PC-3 (cell line): ENCODE measurements around the gene GP5. TPM values are rescaled to one million over a fixed set of nuclear protein-coding genes. Genes with fewer than 3 reads are reported as not detected.

ENCODE experiments used
- ATAC-seq: fragments of 200-7000 bp; cut with Tn5 transposase; 2 replicates; pipeline ENCODE4 v1.9.1; 2020; ENCODE audit warnings: mild to moderate bottlenecking, moderate library complexity
- BruUV-seq: library from RNA; stranded (reverse); fragments of 400-500 nt; replicated peaks from 2 replicates; lab custom pipeline; 2021; lab: Mats Ljungman, UMichigan
- CTCF ChIA-PET: fragments of 300-600 bp; sonication (Branson Sonifier 250); formaldehyde crosslinking; loops from one replicate; lab custom pipeline; 2022; ENCODE audit warnings: antibody characterized with exemption; lab: Charles Lee
- POLR2A ChIA-PET: fragments of 300-600 bp; sonication (Branson Sonifier 250); formaldehyde crosslinking; loops from one replicate; lab custom pipeline; 2022; ENCODE audit warnings: antibody characterized with exemption; ENCODE audit not compliant: unreplicated experiment; lab: Charles Lee
- DNase-seq: peaks from one replicate; pipeline ENCODE4 v3.0.0-alpha.2; 2015
- H2AFZ ChIP-seq: fragments of 300-600 bp; sonication (generic); 2 replicates; pipeline ENCODE4 v1.6.0; 2016; ENCODE audit warnings: antibody characterized with exemption, low read length
- H3F3A ChIP-seq: fragments of 300-600 bp; sonication (generic); one replicate; pipeline ENCODE4 v1.6.0; 2017; ENCODE audit warnings: antibody characterized with exemption, low read length, control low read depth, mild to moderate bottlenecking; ENCODE audit not compliant: unreplicated experiment
- H3K27ac ChIP-seq: fragments of 300-600 bp; sonication (generic); 2 replicates; pipeline ENCODE4 v1.5.1; 2016; ENCODE audit warnings: mild to moderate bottlenecking, low read length
- H3K27me3 ChIP-seq: fragments of 300-600 bp; sonication (generic); 2 replicates; pipeline ENCODE4 v1.6.1; 2016; ENCODE audit warnings: low read length, mixed read lengths
- H3K36me3 ChIP-seq: fragments of 300-600 bp; sonication (generic); 2 replicates; pipeline ENCODE4 v1.6.1; 2016; ENCODE audit warnings: low read depth, mixed run types, low read length, mixed read lengths
- H3K4me1 ChIP-seq: fragments of 300-600 bp; sonication (generic); 2 replicates; pipeline ENCODE4 v1.5.1; 2016; ENCODE audit warnings: low read length; ENCODE audit not compliant: insufficient read depth
- H3K4me2 ChIP-seq: fragments of 300-600 bp; sonication (generic); 2 replicates; pipeline ENCODE4 v1.6.0; 2016; ENCODE audit warnings: low read length
- H3K4me3 ChIP-seq: fragments of 300-600 bp; sonication (generic); 2 replicates; pipeline ENCODE4 v1.5.1; 2016; ENCODE audit warnings: mild to moderate bottlenecking, low read length, mixed read lengths
- H3K79me2 ChIP-seq: fragments of 300-600 bp; sonication (generic); 2 replicates; pipeline ENCODE4 v1.6.1; 2017; ENCODE audit warnings: low read length, mixed read lengths
- H3K9ac ChIP-seq: fragments of 300-600 bp; sonication (generic); 2 replicates; pipeline ENCODE4 v1.6.0; 2016; ENCODE audit warnings: mild to moderate bottlenecking, low read length
- H3K9me2 ChIP-seq: fragments of 300-600 bp; sonication (generic); replicated peaks from 2 replicates; pipeline ENCODE4 v1.6.1; 2016; ENCODE audit warnings: mixed run types, low read length, mixed read lengths
- H3K9me3 ChIP-seq: fragments of 300-600 bp; sonication (generic); 2 replicates; pipeline ENCODE4 v1.6.1; 2016; ENCODE audit warnings: low read length, mixed read lengths
- H4K20me1 ChIP-seq: fragments of 300-600 bp; sonication (generic); 2 replicates; pipeline ENCODE4 v1.6.1; 2016; ENCODE audit warnings: low read length, mixed read lengths
- EZH2 ChIP-seq: fragments of 300-600 bp; sonication (generic); IDR thresholded peaks from one replicate; pipeline ENCODE4 v1.6.1; 2017; ENCODE audit warnings: antibody characterized with exemption, mild to moderate bottlenecking, low read length; ENCODE audit not compliant: unreplicated experiment
- EZH2phosphoT487 ChIP-seq: fragments of 300-600 bp; sonication (generic); IDR thresholded peaks from 2 replicates; pipeline ENCODE4 v1.6.1; 2018; ENCODE audit warnings: mild to moderate bottlenecking, antibody characterized with exemption, low read length, borderline replicate concordance
- intact Hi-C: fragments of 100-400 bp; cut with micrococcal nuclease; formaldehyde crosslinking; loops from 2 replicates; pipeline ENCODE4 v1.9.0; 2023
- total RNA-seq: library from RNA; depleted of rRNA; stranded (reverse); fragments of >200 nt; gene quantifications from 2 replicates; pipeline ENCODE4 v1.2.3, GENCODE V29; 2014
- TF ChIP-seq, protein P1 (sequence below): fragments of 300-600 bp; sonication (generic); conservative IDR thresholded peaks from 2 replicates; pipeline ENCODE4 v1.5.1; 2017; ENCODE audit warnings: antibody characterized with exemption, low read depth, mild to moderate bottlenecking, low read length

GP5 gene
- total RNA-seq, 1 experiment from 2014 or later = not detected

DNA sequence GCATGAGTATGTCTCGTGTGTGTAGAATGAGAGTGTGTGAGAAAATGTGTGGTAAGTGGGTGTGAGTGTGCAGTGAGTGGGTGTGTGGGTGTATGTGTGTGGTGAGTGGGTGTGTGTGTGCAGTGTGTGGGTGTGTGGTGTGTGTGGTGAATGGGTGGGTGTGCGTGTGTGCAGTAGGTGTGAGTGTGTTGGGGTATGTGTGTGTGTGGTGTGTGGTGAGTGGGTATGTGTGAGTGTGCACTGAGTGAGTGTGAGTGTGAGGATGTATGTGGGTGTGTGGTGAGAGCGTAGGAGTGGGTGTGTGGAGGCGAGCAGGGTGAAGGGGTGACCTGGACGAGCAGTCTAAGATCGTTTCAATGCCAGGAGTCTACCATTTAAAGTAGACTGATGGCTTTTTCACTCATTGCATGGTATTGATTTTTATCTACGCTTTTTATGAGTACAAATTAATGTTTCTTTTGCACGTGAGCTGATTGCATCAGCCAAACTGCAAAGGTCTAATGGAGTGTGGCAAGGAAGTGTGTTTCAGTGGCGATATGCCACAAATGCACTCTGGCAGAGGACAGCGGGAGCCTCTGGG lies 46.3 kb downstream of the GP5 start:
- no TSS peak for BruUV-seq
- no peaks in the 10 kb centered on the region for H3K9me2 ChIP-seq
- no peaks in the 10 kb centered on the region for H4K20me1 ChIP-seq
- ChIA-PET POLR2A (no interaction called here), CTCF (no interaction called here)
- no peaks in the 10 kb centered on the region for H3K4me1 ChIP-seq
- H3K4me3 ChIP-seq = no peak overlapping the region
- intact Hi-C loops = no loop called here
- TF ChIP-seq, protein P1, sequence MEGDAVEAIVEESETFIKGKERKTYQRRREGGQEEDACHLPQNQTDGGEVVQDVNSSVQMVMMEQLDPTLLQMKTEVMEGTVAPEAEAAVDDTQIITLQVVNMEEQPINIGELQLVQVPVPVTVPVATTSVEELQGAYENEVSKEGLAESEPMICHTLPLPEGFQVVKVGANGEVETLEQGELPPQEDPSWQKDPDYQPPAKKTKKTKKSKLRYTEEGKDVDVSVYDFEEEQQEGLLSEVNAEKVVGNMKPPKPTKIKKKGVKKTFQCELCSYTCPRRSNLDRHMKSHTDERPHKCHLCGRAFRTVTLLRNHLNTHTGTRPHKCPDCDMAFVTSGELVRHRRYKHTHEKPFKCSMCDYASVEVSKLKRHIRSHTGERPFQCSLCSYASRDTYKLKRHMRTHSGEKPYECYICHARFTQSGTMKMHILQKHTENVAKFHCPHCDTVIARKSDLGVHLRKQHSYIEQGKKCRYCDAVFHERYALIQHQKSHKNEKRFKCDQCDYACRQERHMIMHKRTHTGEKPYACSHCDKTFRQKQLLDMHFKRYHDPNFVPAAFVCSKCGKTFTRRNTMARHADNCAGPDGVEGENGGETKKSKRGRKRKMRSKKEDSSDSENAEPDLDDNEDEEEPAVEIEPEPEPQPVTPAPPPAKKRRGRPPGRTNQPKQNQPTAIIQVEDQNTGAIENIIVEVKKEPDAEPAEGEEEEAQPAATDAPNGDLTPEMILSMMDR = no peak
- no peak for TF ChIP-seq EZH2phosphoT487
- no peak for TF ChIP-seq EZH2
- H3K27me3 ChIP-seq = peaks cover 7% of the 10 kb centered on the region; the same call in 1 of the 2 replicates
- no peak overlapping the region for H3K9ac ChIP-seq
- no peaks in the 10 kb centered on the region for H3K79me2 ChIP-seq
- ATAC-seq (no peak), DNase-seq (no peak)
- no peak overlapping the region for H3K27ac ChIP-seq
- H3K36me3 ChIP-seq = no peaks in the 10 kb centered on the region
- no peaks in the 10 kb centered on the region for H3K9me3 ChIP-seq
- H3K4me2 ChIP-seq = no peak overlapping the region
- H3F3A ChIP-seq = no peaks in the 10 kb centered on the region
- no peak overlapping the region for H2AFZ ChIP-seq

DNA sequence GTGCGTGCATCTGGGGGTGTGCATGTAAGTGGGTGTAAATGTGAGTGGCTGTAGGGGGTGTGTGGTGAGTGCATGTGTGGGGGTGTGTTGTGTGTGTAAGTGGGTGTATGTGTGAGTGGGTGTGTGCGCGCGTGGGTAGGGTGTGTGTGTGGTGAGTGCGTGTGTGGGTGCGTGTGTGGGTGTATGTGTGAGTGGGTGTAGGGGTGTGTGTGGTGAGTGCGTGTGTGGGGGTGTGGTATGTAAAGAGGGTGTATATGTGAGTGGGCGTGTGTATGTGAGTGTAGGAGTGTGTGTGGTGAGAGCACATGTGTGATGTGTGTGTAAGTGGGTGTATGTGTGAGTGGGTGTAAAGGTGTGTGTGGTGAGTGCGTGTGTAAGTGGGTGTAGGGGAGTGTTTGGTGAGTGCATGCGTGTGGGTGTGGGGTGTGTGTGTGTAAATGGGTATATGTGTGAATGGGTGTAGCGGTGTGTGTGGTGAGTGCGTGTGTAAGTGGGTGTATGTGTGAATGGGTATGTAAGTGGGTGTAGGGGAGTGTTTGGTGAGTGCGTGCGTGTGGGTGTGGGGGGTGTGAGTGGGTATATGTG lies 47.0 kb downstream of the GP5 start:
- CTCF ChIA-PET = no interaction called here

More for the DNA sequence above, 47.0 kb downstream of the GP5 start:
- Histone ChIP-seq H4K20me1 (no peaks in the 10 kb centered on the region), H3K4me3 (no peak overlapping the region), H3K27me3 (peaks cover 7% of the 10 kb centered on the region; the same call in 1 of the 2 replicates), H3K79me2 (no peaks in the 10 kb centered on the region), H3K27ac (no peak overlapping the region), H3K9ac (no peak overlapping the region), H3K4me2 (no peak overlapping the region), H3K9me2 (no peaks in the 10 kb centered on the region), H3K4me1 (no peaks in the 10 kb centered on the region), H3K9me3 (no peaks in the 10 kb centered on the region), H3F3A (no peaks in the 10 kb centered on the region), H3K36me3 (no peaks in the 10 kb centered on the region), H2AFZ (no peak overlapping the region)
- ATAC-seq = no peak
- intact Hi-C loops = no loop called here
- no TSS peak for BruUV-seq
- no peak for DNase-seq
- POLR2A ChIA-PET = no interaction called here
- TF ChIP-seq EZH2phosphoT487 = no peak
- no peak for TF ChIP-seq EZH2
- TF ChIP-seq, protein P1 = no peak
